OCI-LY3 (cell line): ENCODE data around the gene MACROD1.

Source experiments
- H2AFZ ChIP-seq: fragments of 200-600, 300-600 bp; shearing (Covaris generic); 2 replicates; pipeline ENCODE4 v1.6.0; 2014; ENCODE audit warnings: antibody characterized with exemption, low read depth, low read length
- H3K27ac ChIP-seq: fragments of 200-600, 300-600 bp; sonication (generic); 2 replicates; pipeline ENCODE4 v1.5.1; 2014; ENCODE audit warnings: mild to moderate bottlenecking, low read length, moderate library complexity, mixed read lengths
- H3K27me3 ChIP-seq: fragments of 200-600, 300-600 bp; sonication (generic); 2 replicates; pipeline ENCODE4 v1.6.1; 2014; ENCODE audit warnings: low read depth, low read length, mixed read lengths
- H3K36me3 ChIP-seq: fragments of 200-600, 300-600 bp; sonication (generic); replicated peaks from 2 replicates; pipeline ENCODE3; 2014; ENCODE audit warnings: low read depth, low read length, mixed read lengths
- H3K4me1 ChIP-seq: fragments of 300-600, 200-600 bp; sonication (generic); 2 replicates; pipeline ENCODE4 v1.6.1; 2014; ENCODE audit warnings: low read length, mixed read lengths
- H3K4me2 ChIP-seq: fragments of 200-600, 300-600 bp; sonication (generic); 2 replicates; pipeline ENCODE4 v1.6.1; 2014; ENCODE audit warnings: low read length, mixed read lengths
- H3K4me3 ChIP-seq: fragments of 300-600, 200-600 bp; sonication (generic); 2 replicates; pipeline ENCODE4 v1.5.1; 2014; ENCODE audit warnings: antibody characterized with exemption, mild to moderate bottlenecking, low read length, moderate library complexity
- H3K79me2 ChIP-seq: fragments of 300-600, 200-600 bp; shearing (Covaris generic); 2 replicates; pipeline ENCODE4 v1.6.1; 2014; ENCODE audit warnings: mild to moderate bottlenecking, low read length, mixed read lengths
- H3K9ac ChIP-seq: fragments of 300-600, 200-600 bp; shearing (Covaris generic); 2 replicates; pipeline ENCODE4 v1.6.0; 2014; ENCODE audit warnings: mild to moderate bottlenecking, low read length, moderate library complexity
- H3K9me3 ChIP-seq: fragments of 200-600, 300-600 bp; shearing (Covaris generic); 2 replicates; pipeline ENCODE4 v1.6.1; 2014; ENCODE audit warnings: low read length, mixed read lengths; ENCODE audit not compliant: insufficient read depth
- H4K20me1 ChIP-seq: fragments of 200-600, 300-600 bp; sonication (generic); 2 replicates; pipeline ENCODE4 v1.6.1; 2016; ENCODE audit warnings: low read length, mixed read lengths; ENCODE audit not compliant: insufficient read depth
- CTCF ChIP-seq: fragments of 200-600, 300-600 bp; sonication (generic); IDR thresholded peaks from 2 replicates; pipeline ENCODE4 v1.5.1; 2014; ENCODE audit warnings: antibody characterized with exemption, low read length, low read depth
- EZH2phosphoT487 ChIP-seq: fragments of 200-600 bp; shearing (Covaris generic); IDR thresholded peaks from 2 replicates; pipeline ENCODE4 v1.6.1; 2018; ENCODE audit warnings: antibody characterized with exemption, mixed run types, low read depth

MACROD1 gene

GRCh38 chr11:64152841-64153691 lies 12.8 kb downstream of the MACROD1 start:
- H2AFZ ChIP-seq = peak overlapping the region; percentile 49; the same call in 1 of the 2 replicates
- TF ChIP-seq EZH2phosphoT487 (no peak), CTCF (peak; percentile 99)
- H3K4me3 ChIP-seq = peak overlapping the region; percentile 59
- peaks cover 4% of the 10 kb centered on the region; the same call in 1 of the 2 replicates for H4K20me1 ChIP-seq
- H3K4me1 ChIP-seq = peaks cover 18% of the 10 kb centered on the region
- H3K36me3 ChIP-seq = no peaks in the 10 kb centered on the region
- no peak overlapping the region for H3K27ac ChIP-seq
- H3K9me3 ChIP-seq = no peaks in the 10 kb centered on the region
- H3K27me3 ChIP-seq = no peaks in the 10 kb centered on the region
- peak overlapping the region; percentile 7; the same call in 1 of the 2 replicates for H3K9ac ChIP-seq
- peak overlapping the region; percentile 72 for H3K4me2 ChIP-seq
- H3K79me2 ChIP-seq = no peaks in the 10 kb centered on the region

GRCh38 chr11:64151337-64151736 lies 14.6 kb downstream of the MACROD1 start:
- H4K20me1 ChIP-seq = peaks cover 4% of the 10 kb centered on the region; the same call in 1 of the 2 replicates
- peaks cover 18% of the 10 kb centered on the region for H3K4me1 ChIP-seq
- no peaks in the 10 kb centered on the region for H3K79me2 ChIP-seq
- no peaks in the 10 kb centered on the region for H3K36me3 ChIP-seq
- H3K27ac ChIP-seq = no peak overlapping the region
- no peak overlapping the region for H3K4me2 ChIP-seq
- H3K9ac ChIP-seq = no peak overlapping the region
- no peaks in the 10 kb centered on the region for H3K27me3 ChIP-seq
- TF ChIP-seq EZH2phosphoT487 = no peak
- TF ChIP-seq CTCF = no peak
- no peaks in the 10 kb centered on the region for H3K9me3 ChIP-seq
- H3K4me3 ChIP-seq = no peak overlapping the region
- H2AFZ ChIP-seq = no peak overlapping the region

DNA sequence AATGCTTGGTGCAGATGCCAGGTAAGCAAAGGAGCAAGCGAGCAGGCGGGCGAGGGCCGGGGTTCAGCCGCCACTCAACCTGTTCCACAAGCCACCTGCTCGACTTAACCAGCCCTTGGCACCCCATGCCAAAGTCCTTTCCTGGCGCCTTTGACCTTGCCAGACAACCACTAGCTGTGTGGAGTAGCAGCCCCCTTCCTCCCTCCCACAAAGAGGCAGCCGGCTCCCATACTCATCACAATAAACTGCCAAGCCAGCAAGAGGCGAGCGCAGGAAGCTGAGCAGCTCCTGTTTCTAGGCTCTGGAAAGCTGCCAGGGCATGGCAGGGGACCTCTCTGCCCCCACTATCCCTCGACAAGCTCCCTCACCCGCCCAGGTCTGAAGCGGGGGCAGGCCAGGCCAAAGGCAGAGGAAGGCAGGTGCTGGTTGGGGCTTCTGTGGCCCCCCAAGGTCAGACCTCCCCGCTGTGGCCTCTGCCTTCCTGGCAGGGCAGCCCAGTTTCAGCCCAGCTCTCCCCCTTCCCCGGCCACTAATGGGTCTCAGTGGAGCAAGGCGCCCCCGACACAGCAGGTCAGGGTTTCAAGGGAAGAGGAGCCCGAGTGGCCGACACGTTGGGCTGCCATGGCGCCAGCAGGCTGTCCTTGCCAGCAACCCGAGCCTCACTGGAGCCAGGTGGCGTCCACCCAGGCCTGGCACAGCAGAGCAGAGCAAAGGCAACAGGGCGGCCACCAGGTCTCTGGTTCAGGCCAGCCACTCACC lies 15.3 kb downstream of the MACROD1 start:
- Histone ChIP-seq H3K9me3 (no peaks in the 10 kb centered on the region), H3K4me3 (no peak overlapping the region), H3K79me2 (no peaks in the 10 kb centered on the region), H3K27ac (no peak overlapping the region), H3K4me2 (no peak overlapping the region), H2AFZ (no peak overlapping the region), H3K36me3 (no peaks in the 10 kb centered on the region), H4K20me1 (peaks cover 4% of the 10 kb centered on the region; the same call in 1 of the 2 replicates), H3K9ac (no peak overlapping the region), H3K4me1 (peaks cover 18% of the 10 kb centered on the region), H3K27me3 (no peaks in the 10 kb centered on the region)
- TF ChIP-seq EZH2phosphoT487 (no peak), CTCF (no peak)

GRCh38 chr11:64150051-64150450 lies 15.9 kb downstream of the MACROD1 start:
- H3K4me3 ChIP-seq = no peak overlapping the region
- H3K27me3 ChIP-seq = no peaks in the 10 kb centered on the region
- peaks cover 18% of the 10 kb centered on the region for H3K4me1 ChIP-seq
- H3K9ac ChIP-seq = no peak overlapping the region
- no peak overlapping the region for H3K4me2 ChIP-seq
- H4K20me1 ChIP-seq = peaks cover 4% of the 10 kb centered on the region; the same call in 1 of the 2 replicates
- no peaks in the 10 kb centered on the region for H3K36me3 ChIP-seq
- H3K27ac ChIP-seq = no peak overlapping the region
- TF ChIP-seq CTCF (no peak), EZH2phosphoT487 (no peak)
- no peak overlapping the region for H2AFZ ChIP-seq
- H3K9me3 ChIP-seq = no peaks in the 10 kb centered on the region
- H3K79me2 ChIP-seq = no peaks in the 10 kb centered on the region
